ENCODE measurements around the gene TMEM179. TPM values are rescaled to one million over a fixed set of nuclear protein-coding genes. Genes with fewer than 3 reads are reported as not detected.

TMEM179 gene
- total RNA-seq, 1 experiment from 2014 or later = 3.4 TPM

- peak; percentile 32; the same call in 1 of the 2 replicates for ATAC-seq
- in situ Hi-C loops (cut with HindIII; ENCODE audit: low pct_unique_long_range_greater_than_20kb, low sequenced_read_pairs) = no loop called here
Observed at GRCh38 chr14:104595911-104596450, 8.6 kb downstream of the TMEM179 start.

GRCh38 chr14:104595116-104595675 is 9.4 kb downstream of the TMEM179 start:
- no TSS peak for BruUV-seq (replicated peaks)
- Histone ChIP-seq H3K9me3 (ENCODE audit: control insufficient read depth, insufficient read depth, low read depth, low read length) (no peaks in the 10 kb centered on the region), H3K4me1 (ENCODE audit: control insufficient read depth, insufficient read depth, low read length) (no peaks in the 10 kb centered on the region), H3K27ac (ENCODE audit: low read length) (no peak overlapping the region), H3K36me3 (ENCODE audit: control insufficient read depth, insufficient read depth, low read length) (no peaks in the 10 kb centered on the region), H3K4me3 (ENCODE audit: low read depth in 2 of 2, low read length in 2 of 2) (no peak overlapping the region), H3K27me3 (ENCODE audit: control insufficient read depth, insufficient read depth, low read length) (no peaks in the 10 kb centered on the region)
- no peak for ATAC-seq
- POLR2A ChIA-PET = no interaction called here
- no peak for DNase-seq (ENCODE audit: low read depth, low spot score)
- CTCF ChIA-PET = interaction anchor here (0.6 kb wide), 1 partner anchor 428 kb away, joined by 3 read pairs; no protein-coding TSS in a partner anchor
- in situ Hi-C loops (cut with HindIII; ENCODE audit: low pct_unique_long_range_greater_than_20kb, low sequenced_read_pairs) (no loop called here), intact Hi-C loops (cut with micrococcal nuclease; ENCODE audit: unreplicated experiment) (no loop called here)
- TF ChIP-seq CTCF (IDR thresholded peaks at IDR 0.05) = no peak
- TF ChIP-seq TCF7L2 (IDR thresholded peaks at IDR 0.05; ENCODE audit: low read depth, low read length) = no peak
- TF ChIP-seq SIN3A (IDR thresholded peaks at IDR 0.05; ENCODE audit: borderline replicate concordance, insufficient read depth, low read depth, low read length) = no peak
- TF ChIP-seq POLR2AphosphoS5 (IDR thresholded peaks at IDR 0.05; ENCODE audit: low read depth, low read length) = no peak
- TF ChIP-seq, protein P1, sequence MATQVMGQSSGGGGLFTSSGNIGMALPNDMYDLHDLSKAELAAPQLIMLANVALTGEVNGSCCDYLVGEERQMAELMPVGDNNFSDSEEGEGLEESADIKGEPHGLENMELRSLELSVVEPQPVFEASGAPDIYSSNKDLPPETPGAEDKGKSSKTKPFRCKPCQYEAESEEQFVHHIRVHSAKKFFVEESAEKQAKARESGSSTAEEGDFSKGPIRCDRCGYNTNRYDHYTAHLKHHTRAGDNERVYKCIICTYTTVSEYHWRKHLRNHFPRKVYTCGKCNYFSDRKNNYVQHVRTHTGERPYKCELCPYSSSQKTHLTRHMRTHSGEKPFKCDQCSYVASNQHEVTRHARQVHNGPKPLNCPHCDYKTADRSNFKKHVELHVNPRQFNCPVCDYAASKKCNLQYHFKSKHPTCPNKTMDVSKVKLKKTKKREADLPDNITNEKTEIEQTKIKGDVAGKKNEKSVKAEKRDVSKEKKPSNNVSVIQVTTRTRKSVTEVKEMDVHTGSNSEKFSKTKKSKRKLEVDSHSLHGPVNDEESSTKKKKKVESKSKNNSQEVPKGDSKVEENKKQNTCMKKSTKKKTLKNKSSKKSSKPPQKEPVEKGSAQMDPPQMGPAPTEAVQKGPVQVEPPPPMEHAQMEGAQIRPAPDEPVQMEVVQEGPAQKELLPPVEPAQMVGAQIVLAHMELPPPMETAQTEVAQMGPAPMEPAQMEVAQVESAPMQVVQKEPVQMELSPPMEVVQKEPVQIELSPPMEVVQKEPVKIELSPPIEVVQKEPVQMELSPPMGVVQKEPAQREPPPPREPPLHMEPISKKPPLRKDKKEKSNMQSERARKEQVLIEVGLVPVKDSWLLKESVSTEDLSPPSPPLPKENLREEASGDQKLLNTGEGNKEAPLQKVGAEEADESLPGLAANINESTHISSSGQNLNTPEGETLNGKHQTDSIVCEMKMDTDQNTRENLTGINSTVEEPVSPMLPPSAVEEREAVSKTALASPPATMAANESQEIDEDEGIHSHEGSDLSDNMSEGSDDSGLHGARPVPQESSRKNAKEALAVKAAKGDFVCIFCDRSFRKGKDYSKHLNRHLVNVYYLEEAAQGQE (IDR thresholded peaks at IDR 0.05; ENCODE audit: insufficient read depth in 1 of 2, low read depth in 2 of 2, low read length in 1 of 2) = no peak

More at GRCh38 chr14:104595911-104596450, 8.6 kb downstream of the TMEM179 start:
- ChIA-PET POLR2A (no interaction called here), CTCF (no interaction called here)
- Histone ChIP-seq H3K9me3 (ENCODE audit: control insufficient read depth, insufficient read depth, low read depth, low read length) (no peaks in the 10 kb centered on the region), H3K4me1 (ENCODE audit: control insufficient read depth, insufficient read depth, low read length) (no peaks in the 10 kb centered on the region), H3K4me3 (ENCODE audit: low read depth in 2 of 2, low read length in 2 of 2) (no peak overlapping the region), H3K27ac (ENCODE audit: low read length) (no peak overlapping the region), H3K27me3 (ENCODE audit: control insufficient read depth, insufficient read depth, low read length) (no peaks in the 10 kb centered on the region), H3K36me3 (ENCODE audit: control insufficient read depth, insufficient read depth, low read length) (no peaks in the 10 kb centered on the region)
- DNase-seq (ENCODE audit: low read depth, low spot score) = no peak
- no peak for TF ChIP-seq CTCF (IDR thresholded peaks at IDR 0.05)
- intact Hi-C loops (cut with micrococcal nuclease; ENCODE audit: unreplicated experiment) = no loop called here
- BruUV-seq (replicated peaks) = no TSS peak
